Germinal center (tissue), 1 donor: ENCODE results near the gene RAP2A.

Experiments
- DNase-seq: peaks from one replicate; pipeline ENCODE4 v3.0.0; 2012; ENCODE audit warnings: mixed read lengths, low spot score

Gene RAP2A

GRCh38 chr13:97495678-97496077 lies 61.7 kb downstream of the RAP2A start:
- DNase-seq: no peak

- DNase-seq: no peak
Measured at GRCh38 chr13:97496511-97496910, 62.5 kb downstream of the RAP2A start.

GRCh38 chr13:97497400-97497799 lies 63.4 kb downstream of the RAP2A start:
- no peak for DNase-seq

GRCh38 chr13:97498419-97498818 lies 64.5 kb downstream of the RAP2A start:
- DNase-seq: no peak

- DNase-seq: no peak
Measured at GRCh38 chr13:97499181-97499580, 65.2 kb downstream of the RAP2A start.

- DNase-seq: no peak
Measured at GRCh38 chr13:97502181-97502580, 68.2 kb downstream of the RAP2A start.

- no peak for DNase-seq
Measured at GRCh38 chr13:97502706-97503105, 68.7 kb downstream of the RAP2A start.

- no peak for DNase-seq
Measured at GRCh38 chr13:97505017-97505416, 71.0 kb downstream of the RAP2A start.

- no peak for DNase-seq
Measured at GRCh38 chr13:97506511-97506910, 72.5 kb downstream of the RAP2A start.

- no peak for DNase-seq
Measured at GRCh38 chr13:97512732-97513131, 78.8 kb downstream of the RAP2A start.

GRCh38 chr13:97515643-97516042 lies 81.7 kb downstream of the RAP2A start:
- no peak for DNase-seq

GRCh38 chr13:97517967-97518366 lies 84.0 kb downstream of the RAP2A start:
- no peak for DNase-seq
